Retinal pigment epithelial cell (primary cell): ENCODE data around the gene SNX27.
"Not testable (repeated sequence)": the region's sequence is repeated elsewhere in the genome, so short reads cannot be mapped to it uniquely, and the experiment has no call there.

Experiments
- DNase-seq: peaks from one replicate; pipeline ENCODE4 v3.0.0-alpha.2; 2010; ENCODE audit warnings: low read depth
- H3K4me3 ChIP-seq: 2 replicates; pipeline ENCODE4 v1.5.1; 2011; ENCODE audit warnings: mild to moderate bottlenecking, low read length, control low read depth, moderate library complexity
- CTCF ChIP-seq: conservative IDR thresholded peaks from 2 replicates; pipeline ENCODE4 v1.5.1; 2011; ENCODE audit warnings: low read depth, low read length, control low read depth, inconsistent platforms

The SNX27 gene

GRCh38 chr1:151639466-151639865 is 27.6 kb downstream of the SNX27 start:
- DNase-seq: peak; percentile 22
- no peak for TF ChIP-seq CTCF
- no peak overlapping the region for H3K4me3 ChIP-seq

- no peak for DNase-seq
- no peak for TF ChIP-seq CTCF
These were observed 29.4 kb downstream of the SNX27 start for GRCh38 chr1:151641229-151641628.

GRCh38 chr1:151643085-151643484 is 31.2 kb downstream of the SNX27 start:
- not testable (repeated sequence) for H3K4me3 ChIP-seq, DNase-seq

More at GRCh38 chr1:151641229-151641628, 29.4 kb downstream of the SNX27 start:
- no peak overlapping the region for H3K4me3 ChIP-seq

- no peak overlapping the region for H3K4me3 ChIP-seq
- no peak for TF ChIP-seq CTCF
- DNase-seq: no peak
These were observed 32.2 kb downstream of the SNX27 start for GRCh38 chr1:151644001-151644400.

GRCh38 chr1:151653397-151653796 is 41.5 kb downstream of the SNX27 start:
- H3K4me3 ChIP-seq: no peak overlapping the region
- no peak for DNase-seq
- no peak for TF ChIP-seq CTCF

- no peak for TF ChIP-seq CTCF
- no peak overlapping the region for H3K4me3 ChIP-seq
- DNase-seq: no peak
These were observed 43.5 kb downstream of the SNX27 start for GRCh38 chr1:151655371-151655770.

- no peak for DNase-seq
- TF ChIP-seq CTCF: no peak
- H3K4me3 ChIP-seq: no peak overlapping the region
These were observed 49.9 kb downstream of the SNX27 start for GRCh38 chr1:151661751-151662150.

- no peak for DNase-seq
- H3K4me3 ChIP-seq: no peak overlapping the region
- TF ChIP-seq CTCF: no peak
These were observed 56.2 kb downstream of the SNX27 start for GRCh38 chr1:151668090-151668489.

GRCh38 chr1:151670036-151670675 is 58.3 kb downstream of the SNX27 start:
- DNase-seq, H3K4me3 ChIP-seq: not testable (repeated sequence)
